ENCODE measurements around the gene TADA1.

GRCh38 chr1:166920561-166921475, 44.8 kb upstream of the TADA1 start:
- TF ChIP-seq CTCF (optimal IDR thresholded peaks at IDR 0.05 in 1 of 3, IDR thresholded peaks at IDR 0.05 in 1 of 3, conservative IDR thresholded peaks at IDR 0.05 in 1 of 3; ENCODE audit: extremely low read depth in 1 of 3, insufficient read depth in 2 of 3, low read length in 3 of 3) (no peak), EZH2 (IDR thresholded peaks at IDR 0.05; ENCODE audit: low read length) (peak; percentile 89)

Data from keratinocyte (primary cell).